Measurements from ENCODE around the gene OGFOD3.

The OGFOD3 gene

DNA sequence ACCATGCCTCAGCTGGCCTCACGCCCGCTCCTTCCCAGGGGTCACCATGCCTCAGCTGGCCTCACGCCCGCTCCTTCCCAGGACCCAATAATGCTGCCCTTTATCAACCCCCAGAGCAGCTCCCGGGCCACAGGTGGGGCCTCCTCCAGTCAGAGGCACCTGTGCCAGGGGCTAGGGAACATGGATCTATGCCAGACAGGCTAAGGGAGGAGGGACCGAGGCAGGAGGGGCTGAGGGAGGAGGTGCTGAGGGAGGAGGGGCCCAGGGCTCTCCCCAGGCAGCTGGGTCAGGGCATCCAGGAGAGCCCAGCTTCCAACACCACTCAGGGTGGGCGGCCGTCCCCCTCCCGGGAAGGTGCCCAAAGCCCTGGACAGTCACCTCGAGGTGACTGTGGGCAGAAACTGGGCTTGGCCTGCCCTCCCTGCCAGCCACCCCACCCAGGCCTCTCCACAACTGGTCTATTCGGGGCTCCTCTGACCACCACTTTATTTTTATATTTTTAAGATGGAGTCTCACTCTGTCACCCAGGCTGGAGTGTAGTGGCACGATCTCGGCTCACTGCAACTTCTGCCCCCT, 27.4 kb downstream of the OGFOD3 start:
- H3K4me3 ChIP-seq (ENCODE audit: low read depth, low read length): no peak overlapping the region
- no peak for TF ChIP-seq CTCF (conservative IDR thresholded peaks at IDR 0.05; ENCODE audit: low read depth, low read length)
- DNase-seq (ENCODE audit: low read depth): no peak

DNA sequence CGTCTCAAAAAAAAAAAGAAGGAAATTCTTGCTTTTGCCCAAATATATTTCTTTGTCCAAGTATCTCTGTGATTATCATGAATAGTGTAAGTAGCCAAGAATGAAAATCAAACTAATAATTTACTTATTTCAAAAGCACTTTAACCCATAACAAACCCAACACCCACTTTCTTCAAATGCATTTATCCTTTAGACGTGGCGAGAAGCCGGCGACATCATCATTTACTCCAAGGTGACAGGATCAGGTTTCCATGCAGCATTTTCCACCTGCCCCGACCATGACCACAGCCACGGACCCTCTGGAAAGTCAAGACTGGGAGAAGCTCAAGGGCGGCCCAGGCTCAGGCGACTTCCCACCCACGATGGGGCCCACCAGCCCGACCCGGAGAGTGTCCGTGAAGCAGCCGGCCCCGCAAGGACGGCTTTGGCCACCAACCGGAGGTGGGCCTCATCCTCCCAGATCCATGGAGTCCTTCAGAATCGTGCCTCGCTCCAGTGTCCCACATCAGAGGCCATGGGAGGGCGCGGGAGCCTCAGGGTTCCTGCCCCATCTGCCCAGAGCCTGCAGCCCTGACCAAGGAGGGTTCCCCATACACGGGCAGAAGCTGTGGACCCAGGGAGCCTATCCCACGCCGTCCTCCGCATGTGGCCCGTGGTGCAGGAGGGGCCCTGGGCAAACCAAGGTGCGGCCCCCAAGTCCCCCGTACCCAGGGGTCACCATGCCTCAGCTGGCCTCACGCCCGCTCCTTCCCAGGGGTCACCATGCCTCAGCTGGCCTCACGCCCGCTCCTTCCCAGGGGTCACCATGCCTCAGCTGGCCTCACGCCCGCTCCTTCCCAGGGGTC, 28.1 kb downstream of the OGFOD3 start:
- DNase-seq (ENCODE audit: low read depth): no peak
- TF ChIP-seq CTCF (conservative IDR thresholded peaks at IDR 0.05; ENCODE audit: low read depth, low read length): no peak
- no peak overlapping the region for H3K4me3 ChIP-seq (ENCODE audit: low read depth, low read length)

DNA sequence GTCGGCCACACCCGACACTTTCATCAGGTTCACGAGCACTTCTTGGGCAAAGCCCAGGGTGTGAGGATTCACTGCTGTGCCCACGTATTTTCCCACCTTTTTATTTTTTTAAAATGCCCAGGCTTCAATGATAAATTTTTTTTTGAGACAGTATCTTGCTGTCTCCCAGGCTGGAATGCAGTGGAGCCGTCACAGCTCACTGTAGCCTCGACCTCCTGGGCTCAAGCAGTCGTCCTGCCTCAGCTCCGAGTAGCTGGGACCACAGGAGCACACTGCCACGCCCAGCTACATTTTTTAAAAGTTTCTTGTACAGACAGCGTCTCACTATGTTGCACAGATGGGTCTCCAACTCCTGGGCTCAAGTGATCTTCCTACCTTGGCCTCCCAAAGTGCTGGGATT, 29.0 kb downstream of the OGFOD3 start:
- H3K4me3 ChIP-seq (ENCODE audit: low read depth, low read length): no peak overlapping the region
- no peak for TF ChIP-seq CTCF (conservative IDR thresholded peaks at IDR 0.05; ENCODE audit: low read depth, low read length)
- no peak for DNase-seq (ENCODE audit: low read depth)

DNA sequence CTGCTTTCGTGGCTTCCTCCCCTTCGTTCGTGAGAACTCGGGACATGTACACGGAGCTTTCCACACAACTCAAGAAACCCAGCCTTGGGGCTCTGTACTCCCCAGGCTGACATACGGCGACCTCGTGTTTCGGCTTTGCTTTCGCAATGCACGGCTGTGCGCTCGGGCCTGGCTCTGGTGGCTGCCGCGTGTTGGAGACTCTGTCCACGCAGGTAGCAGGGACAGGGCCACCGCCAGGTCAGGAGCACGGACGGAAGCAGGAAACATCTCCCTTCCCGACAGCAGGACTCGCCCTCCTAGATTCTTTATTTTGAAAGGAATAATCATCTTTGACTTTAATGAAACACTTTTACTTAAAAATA, 29.5 kb downstream of the OGFOD3 start:
- no peak for DNase-seq (ENCODE audit: low read depth)
- no peak for TF ChIP-seq CTCF (conservative IDR thresholded peaks at IDR 0.05; ENCODE audit: low read depth, low read length)
- H3K4me3 ChIP-seq (ENCODE audit: low read depth, low read length): no peak overlapping the region

DNA sequence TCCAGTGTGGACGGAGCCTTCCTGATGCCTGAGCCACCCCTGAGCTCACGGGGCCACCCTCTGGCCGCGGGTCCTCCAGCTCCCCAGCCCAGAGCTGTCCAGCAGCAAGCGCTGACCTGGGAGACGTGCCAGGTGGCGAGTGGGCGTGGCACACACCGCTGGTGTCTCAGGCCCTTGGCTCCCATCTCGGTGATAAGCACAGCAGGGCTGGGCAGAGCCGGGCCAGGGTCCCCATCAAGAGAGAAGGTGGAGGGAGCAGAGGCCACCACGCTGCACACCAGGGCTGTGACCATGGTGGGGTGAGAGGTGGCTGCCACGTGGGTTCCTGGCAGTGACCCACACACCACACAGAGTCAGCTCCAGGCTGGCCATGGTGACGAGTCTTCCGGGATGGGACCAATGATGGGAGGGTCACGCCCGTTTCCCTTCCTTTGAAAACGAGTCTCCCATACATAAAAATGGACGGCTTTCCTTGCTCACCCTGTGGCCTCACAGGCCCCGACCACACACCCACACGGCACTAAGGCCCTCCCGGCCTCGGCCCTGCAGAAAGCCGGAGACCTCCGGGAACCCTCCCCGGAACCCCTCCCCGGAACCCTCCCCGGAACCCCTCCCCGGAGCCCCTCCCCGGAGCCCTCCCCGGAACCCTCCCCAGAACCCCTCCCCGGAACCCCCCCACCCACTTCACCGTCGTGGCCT, 30.0 kb downstream of the OGFOD3 start:
- DNase-seq (ENCODE audit: low read depth): no peak
- no peak overlapping the region for H3K4me3 ChIP-seq (ENCODE audit: low read depth, low read length)
- TF ChIP-seq CTCF (conservative IDR thresholded peaks at IDR 0.05; ENCODE audit: low read depth, low read length): no peak

- no peak for TF ChIP-seq CTCF (conservative IDR thresholded peaks at IDR 0.05; ENCODE audit: low read depth, low read length)
- no peak overlapping the region for H3K4me3 ChIP-seq (ENCODE audit: low read depth, low read length)
- DNase-seq (ENCODE audit: low read depth): no peak
These were observed 30.7 kb downstream of the OGFOD3 start for GRCh38 chr17:82387705-82388106.
